Measurements from ENCODE around the gene OSBPL6. TPM values are rescaled to one million over a fixed set of nuclear protein-coding genes. Genes with fewer than 3 reads are reported as not detected.
A peak's percentile ranks its signal among the peaks of the same experiment; 100 is the strongest.

Gene OSBPL6
- total RNA-seq, 1 donor from 2014 or later, result 5.3 TPM

DNA sequence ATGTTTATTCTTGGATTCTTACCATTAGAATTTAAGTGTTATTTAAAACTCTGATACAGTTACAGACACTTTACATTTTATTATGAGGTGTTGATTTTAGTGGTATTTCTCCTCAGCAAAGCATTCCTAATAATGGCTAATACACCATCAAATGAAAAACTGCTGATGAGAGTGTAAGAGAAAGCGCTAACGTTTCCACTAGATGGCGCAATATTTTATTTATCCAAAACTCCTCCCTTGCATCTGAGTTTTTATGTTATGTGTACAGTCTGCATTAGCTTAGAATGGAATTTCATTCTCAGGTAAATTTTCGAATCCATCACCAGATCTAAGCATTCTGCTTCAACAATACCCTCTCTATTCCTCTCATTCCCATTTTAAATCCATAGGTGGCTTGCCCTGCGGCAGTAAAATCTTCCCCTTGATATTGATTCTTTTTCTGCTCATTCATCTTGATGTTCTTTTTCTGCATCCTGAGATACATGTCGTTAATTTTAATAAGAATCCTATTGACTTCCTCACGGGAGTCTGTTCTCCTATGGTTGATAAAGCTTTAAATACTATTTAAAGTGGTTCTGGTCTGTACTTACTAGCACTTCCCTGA, 202.8 kb downstream of the OSBPL6 start:
- TF ChIP-seq, protein P1, sequence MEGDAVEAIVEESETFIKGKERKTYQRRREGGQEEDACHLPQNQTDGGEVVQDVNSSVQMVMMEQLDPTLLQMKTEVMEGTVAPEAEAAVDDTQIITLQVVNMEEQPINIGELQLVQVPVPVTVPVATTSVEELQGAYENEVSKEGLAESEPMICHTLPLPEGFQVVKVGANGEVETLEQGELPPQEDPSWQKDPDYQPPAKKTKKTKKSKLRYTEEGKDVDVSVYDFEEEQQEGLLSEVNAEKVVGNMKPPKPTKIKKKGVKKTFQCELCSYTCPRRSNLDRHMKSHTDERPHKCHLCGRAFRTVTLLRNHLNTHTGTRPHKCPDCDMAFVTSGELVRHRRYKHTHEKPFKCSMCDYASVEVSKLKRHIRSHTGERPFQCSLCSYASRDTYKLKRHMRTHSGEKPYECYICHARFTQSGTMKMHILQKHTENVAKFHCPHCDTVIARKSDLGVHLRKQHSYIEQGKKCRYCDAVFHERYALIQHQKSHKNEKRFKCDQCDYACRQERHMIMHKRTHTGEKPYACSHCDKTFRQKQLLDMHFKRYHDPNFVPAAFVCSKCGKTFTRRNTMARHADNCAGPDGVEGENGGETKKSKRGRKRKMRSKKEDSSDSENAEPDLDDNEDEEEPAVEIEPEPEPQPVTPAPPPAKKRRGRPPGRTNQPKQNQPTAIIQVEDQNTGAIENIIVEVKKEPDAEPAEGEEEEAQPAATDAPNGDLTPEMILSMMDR (IDR thresholded peaks at IDR 0.05; ENCODE audit: insufficient read depth, low read length, severe bottlenecking), result peak; percentile 54
- no peaks in the 10 kb centered on the region for H3K27me3 ChIP-seq (ENCODE audit: control insufficient read depth, insufficient read depth, low read length)
- DNase-seq (ENCODE audit: low read depth) (peak; percentile 53), FAIRE-seq (no peak)
- no peaks in the 10 kb centered on the region for H3K36me3 ChIP-seq (ENCODE audit: control insufficient read depth, insufficient read depth, low read length)
- H3K4me3 ChIP-seq (ENCODE audit: low read depth, low read length), result no peak overlapping the region

DNA sequence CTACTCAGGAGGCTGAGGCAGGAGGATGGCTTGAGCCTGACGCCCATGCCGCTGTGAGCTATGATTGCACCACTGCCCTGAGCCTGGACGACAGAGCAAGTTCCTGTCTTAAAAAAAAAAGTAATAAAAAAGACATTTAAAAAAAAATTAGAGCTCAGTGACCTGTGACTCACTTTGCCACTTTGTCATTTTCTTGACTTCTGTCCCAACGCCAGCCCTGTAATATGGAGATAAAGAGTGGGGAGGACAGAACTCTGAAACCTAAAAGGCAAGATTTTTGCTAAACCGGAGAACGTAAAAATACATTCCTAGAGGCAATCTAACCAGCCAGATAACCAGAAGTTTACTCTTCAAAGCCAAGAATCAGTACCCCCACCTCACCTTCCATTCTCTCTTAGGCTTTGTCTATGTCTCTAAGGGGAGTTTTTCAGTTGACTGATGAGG, 207.7 kb downstream of the OSBPL6 start:
- no peak for FAIRE-seq
- Histone ChIP-seq H3K4me3 (ENCODE audit: low read depth, low read length) (no peak overlapping the region), H3K36me3 (ENCODE audit: control insufficient read depth, insufficient read depth, low read length) (no peaks in the 10 kb centered on the region), H3K27me3 (ENCODE audit: control insufficient read depth, insufficient read depth, low read length) (no peaks in the 10 kb centered on the region)
- DNase-seq (ENCODE audit: low read depth), result no peak
- TF ChIP-seq, protein P1 (IDR thresholded peaks at IDR 0.05; ENCODE audit: insufficient read depth, low read length, severe bottlenecking), result no peak

DNA sequence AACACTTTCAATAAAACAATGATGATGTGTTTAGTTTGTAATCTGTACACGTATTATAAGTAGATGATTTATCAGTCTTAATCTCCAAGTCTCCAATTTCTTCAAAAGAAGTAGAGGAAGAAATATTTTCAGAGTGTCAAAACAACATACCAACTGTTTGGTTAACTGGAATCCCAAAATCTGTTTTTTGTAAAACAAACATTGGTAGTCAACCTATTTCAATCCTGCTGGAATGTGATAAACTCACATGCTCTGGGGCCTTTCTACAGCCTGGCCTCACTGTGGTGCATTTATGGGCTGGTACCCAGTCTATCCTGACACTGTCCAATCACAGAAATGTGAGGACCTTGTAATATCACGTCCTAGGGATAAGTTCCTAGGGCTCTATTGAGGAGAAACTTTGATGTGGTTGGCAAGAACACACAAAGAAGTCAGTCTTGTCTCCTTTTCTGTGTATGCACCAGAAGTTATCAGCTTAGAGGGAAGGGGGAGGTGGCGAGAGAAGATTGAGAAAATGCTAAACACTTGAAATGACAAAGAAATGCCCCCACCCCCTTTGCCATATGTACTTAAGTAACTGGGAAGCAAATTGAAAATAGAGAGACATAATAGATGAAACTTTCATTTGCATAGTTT, 209.5 kb downstream of the OSBPL6 start:
- DNase-seq (ENCODE audit: low read depth) (no peak), FAIRE-seq (no peak)
- Histone ChIP-seq H3K4me3 (ENCODE audit: low read depth, low read length) (no peak overlapping the region), H3K36me3 (ENCODE audit: control insufficient read depth, insufficient read depth, low read length) (no peaks in the 10 kb centered on the region), H3K27me3 (ENCODE audit: control insufficient read depth, insufficient read depth, low read length) (no peaks in the 10 kb centered on the region)
- TF ChIP-seq, protein P1 (IDR thresholded peaks at IDR 0.05; ENCODE audit: insufficient read depth, low read length, severe bottlenecking), result no peak

DNA sequence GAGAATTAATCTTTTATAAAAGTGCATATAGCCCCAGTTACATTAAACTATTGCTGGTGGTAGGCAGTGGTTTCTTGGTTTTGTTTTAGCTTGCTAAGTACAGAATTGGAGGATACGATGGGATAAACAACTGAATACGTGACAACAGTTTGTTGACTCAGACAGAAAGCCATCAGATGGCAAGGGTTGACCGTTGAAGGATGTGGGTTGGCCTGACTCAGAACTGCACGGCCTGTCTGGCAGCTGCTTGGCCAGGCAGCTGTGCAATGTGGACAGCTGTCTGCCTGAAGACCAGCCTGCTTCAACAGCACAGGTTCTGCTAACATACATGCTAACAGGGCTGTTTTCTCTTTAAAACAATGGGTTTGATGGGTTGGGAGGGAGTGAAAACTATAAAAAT, 210.1 kb downstream of the OSBPL6 start:
- DNase-seq (ENCODE audit: low read depth) (peak; percentile 70), FAIRE-seq (peak; percentile 64)
- TF ChIP-seq, protein P1 (IDR thresholded peaks at IDR 0.05; ENCODE audit: insufficient read depth, low read length, severe bottlenecking), result no peak
- Histone ChIP-seq H3K4me3 (ENCODE audit: low read depth, low read length) (no peak overlapping the region), H3K27me3 (ENCODE audit: control insufficient read depth, insufficient read depth, low read length) (no peaks in the 10 kb centered on the region), H3K36me3 (ENCODE audit: control insufficient read depth, insufficient read depth, low read length) (no peaks in the 10 kb centered on the region)

DNA sequence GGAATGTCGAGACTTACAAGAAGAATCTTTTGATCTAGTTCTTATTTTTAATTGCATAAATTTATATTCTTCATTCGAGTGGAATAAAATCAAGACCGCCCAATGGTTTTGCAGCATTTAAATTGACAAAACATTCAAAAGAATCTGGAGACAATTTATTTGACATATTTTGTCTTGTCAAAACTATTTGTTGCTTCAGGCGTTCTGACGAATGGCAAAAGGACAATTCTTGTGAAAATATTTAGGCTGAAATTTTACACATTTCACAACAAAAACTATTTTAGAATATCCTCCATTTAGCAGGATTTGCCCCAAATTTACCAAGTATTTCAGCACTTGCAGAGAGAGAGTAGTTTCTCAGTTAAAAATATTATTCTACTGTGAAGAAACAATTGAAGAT, 214.9 kb downstream of the OSBPL6 start:
- Histone ChIP-seq H3K27me3 (ENCODE audit: control insufficient read depth, insufficient read depth, low read length) (no peaks in the 10 kb centered on the region), H3K4me3 (ENCODE audit: low read depth, low read length) (no peak overlapping the region), H3K36me3 (ENCODE audit: control insufficient read depth, insufficient read depth, low read length) (no peaks in the 10 kb centered on the region)
- no peak for FAIRE-seq
- TF ChIP-seq, protein P1 (IDR thresholded peaks at IDR 0.05; ENCODE audit: insufficient read depth, low read length, severe bottlenecking), result no peak
- no peak for DNase-seq (ENCODE audit: low read depth)
